ENCODE results near the gene CCDC102B. TPM values are rescaled to one million over a fixed set of nuclear protein-coding genes. Genes with fewer than 3 reads are reported as not detected.
"Not testable (repeated sequence)": the region's sequence is repeated elsewhere in the genome, so short reads cannot be mapped to it uniquely, and the experiment has no call there.

Gene CCDC102B
- total RNA-seq, 1 donor from 2014 or later, result 24.8 TPM

GRCh38 chr18:68972176-68972575, 174.3 kb downstream of the CCDC102B start:
- DNase-seq (ENCODE audit: low read depth in 2 of 2), result no peak

GRCh38 chr18:68979737-68980136, 181.9 kb downstream of the CCDC102B start:
- DNase-seq (ENCODE audit: low read depth in 2 of 2), result no peak

GRCh38 chr18:68983126-68983525, 185.2 kb downstream of the CCDC102B start:
- DNase-seq (ENCODE audit: low read depth in 2 of 2), result no peak

- DNase-seq (ENCODE audit: low read depth in 2 of 2), result no peak
Measured at GRCh38 chr18:68984342-68984741, 186.5 kb downstream of the CCDC102B start.

- no peak for DNase-seq (ENCODE audit: low read depth in 2 of 2)
Measured at GRCh38 chr18:68985172-68985820, 187.4 kb downstream of the CCDC102B start.

- no peak for DNase-seq (ENCODE audit: low read depth in 2 of 2)
Measured at GRCh38 chr18:68991286-68991685, 193.4 kb downstream of the CCDC102B start.

GRCh38 chr18:68992719-68993482, 195.0 kb downstream of the CCDC102B start:
- no peak for DNase-seq (ENCODE audit: low read depth in 2 of 2)

- no peak for DNase-seq (ENCODE audit: low read depth in 2 of 2)
Measured at GRCh38 chr18:68995675-68996074, 197.8 kb downstream of the CCDC102B start.

GRCh38 chr18:68997845-68998244, 200.0 kb downstream of the CCDC102B start:
- DNase-seq (ENCODE audit: low read depth in 2 of 2), result no peak

- no peak for DNase-seq (ENCODE audit: low read depth in 2 of 2)
Measured at GRCh38 chr18:69000366-69000765, 202.5 kb downstream of the CCDC102B start.

GRCh38 chr18:69002233-69002632, 204.4 kb downstream of the CCDC102B start:
- DNase-seq (ENCODE audit: low read depth in 2 of 2), result no peak

- not testable (repeated sequence) for DNase-seq (ENCODE audit: low read depth in 2 of 2)
Measured at GRCh38 chr18:69006212-69006611, 208.3 kb downstream of the CCDC102B start.

GRCh38 chr18:69008538-69008937, 210.7 kb downstream of the CCDC102B start:
- no peak for DNase-seq (ENCODE audit: low read depth in 2 of 2)

- DNase-seq (ENCODE audit: low read depth in 2 of 2), result no peak
Measured at GRCh38 chr18:69021211-69021805, 223.4 kb downstream of the CCDC102B start.

GRCh38 chr18:69022426-69022825, 224.5 kb downstream of the CCDC102B start:
- peak; percentile 7 to 28 for DNase-seq (ENCODE audit: low read depth in 2 of 2)

GRCh38 chr18:69031571-69031970, 233.7 kb downstream of the CCDC102B start:
- DNase-seq (ENCODE audit: low read depth in 2 of 2), result no peak

GRCh38 chr18:69032009-69032408, 234.1 kb downstream of the CCDC102B start:
- DNase-seq (ENCODE audit: low read depth in 2 of 2), result no peak

- no peak for DNase-seq (ENCODE audit: low read depth in 2 of 2)
Measured at GRCh38 chr18:69035756-69036155, 237.9 kb downstream of the CCDC102B start.

GRCh38 chr18:69044215-69044614, 246.3 kb downstream of the CCDC102B start:
- no peak for DNase-seq (ENCODE audit: low read depth in 2 of 2)

GRCh38 chr18:69064063-69064462, 266.2 kb downstream of the CCDC102B start:
- DNase-seq (ENCODE audit: low read depth in 2 of 2), result no peak

GRCh38 chr18:69067048-69067447, 269.2 kb downstream of the CCDC102B start:
- no peak for DNase-seq (ENCODE audit: low read depth in 2 of 2)

GRCh38 chr18:69071680-69072079, 273.8 kb downstream of the CCDC102B start:
- DNase-seq (ENCODE audit: low read depth in 2 of 2), result no peak

- DNase-seq (ENCODE audit: low read depth in 2 of 2), result no peak
Measured at GRCh38 chr18:69081846-69082245, 284.0 kb downstream of the CCDC102B start.

All from dermis microvascular lymphatic vessel endothelial cell (primary cell).